LNCaP clone FGC (cell line): Measurements from ENCODE around the gene DCUN1D4.
A peak's percentile ranks its signal among the peaks of the same experiment; 100 is the strongest.

Experiments
- DNase-seq: peaks from one replicate; pipeline ENCODE4 v3.0.0-alpha.2; 2011; ENCODE audit warnings: low read depth
- H3K4me3 ChIP-seq: 2 replicates; pipeline ENCODE4 v1.5.1; 2011; ENCODE audit warnings: mild to moderate bottlenecking, low read depth, low read length, control low read depth
- TF ChIP-seq, protein P1 (sequence below): IDR thresholded peaks from 2 replicates; pipeline ENCODE4 v1.5.1; 2012; ENCODE audit warnings: mild to moderate bottlenecking; ENCODE audit not compliant: control insufficient read depth, insufficient read depth; ENCODE audit errors: extremely low read depth

Gene DCUN1D4

DNA sequence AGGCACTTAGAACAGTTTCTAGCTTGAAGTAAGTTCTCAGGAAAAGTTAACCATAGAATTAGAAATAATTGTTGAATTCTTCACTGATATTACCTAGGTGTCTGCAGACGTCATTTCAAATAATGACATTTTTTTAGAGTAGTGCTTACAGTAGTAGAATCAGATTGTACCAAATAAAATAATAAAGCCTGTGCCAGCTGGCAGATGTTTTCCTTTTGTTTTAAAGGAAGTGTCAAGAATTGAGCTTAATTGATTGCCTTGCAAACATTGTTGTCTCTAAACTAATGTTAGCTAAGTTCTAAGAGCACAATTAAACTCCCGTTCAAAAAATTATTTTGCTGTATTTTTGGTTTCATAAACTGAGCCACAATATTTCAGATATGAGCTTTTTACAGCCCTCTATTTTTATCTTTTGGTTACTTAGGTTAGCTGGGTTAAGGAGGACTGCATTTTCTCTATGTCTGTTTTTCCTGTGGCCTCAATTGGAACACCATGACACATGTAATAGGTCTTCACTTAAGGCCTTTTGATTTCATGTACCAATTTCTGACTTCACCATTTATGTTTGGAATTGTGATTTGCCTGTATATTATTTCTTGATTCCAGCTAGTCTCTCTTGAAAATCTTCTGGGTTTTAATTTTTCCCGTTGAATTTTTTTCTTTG lies 64.2 kb downstream of the DCUN1D4 start:
- peak; percentile 82 for DNase-seq
- TF ChIP-seq, protein P1, sequence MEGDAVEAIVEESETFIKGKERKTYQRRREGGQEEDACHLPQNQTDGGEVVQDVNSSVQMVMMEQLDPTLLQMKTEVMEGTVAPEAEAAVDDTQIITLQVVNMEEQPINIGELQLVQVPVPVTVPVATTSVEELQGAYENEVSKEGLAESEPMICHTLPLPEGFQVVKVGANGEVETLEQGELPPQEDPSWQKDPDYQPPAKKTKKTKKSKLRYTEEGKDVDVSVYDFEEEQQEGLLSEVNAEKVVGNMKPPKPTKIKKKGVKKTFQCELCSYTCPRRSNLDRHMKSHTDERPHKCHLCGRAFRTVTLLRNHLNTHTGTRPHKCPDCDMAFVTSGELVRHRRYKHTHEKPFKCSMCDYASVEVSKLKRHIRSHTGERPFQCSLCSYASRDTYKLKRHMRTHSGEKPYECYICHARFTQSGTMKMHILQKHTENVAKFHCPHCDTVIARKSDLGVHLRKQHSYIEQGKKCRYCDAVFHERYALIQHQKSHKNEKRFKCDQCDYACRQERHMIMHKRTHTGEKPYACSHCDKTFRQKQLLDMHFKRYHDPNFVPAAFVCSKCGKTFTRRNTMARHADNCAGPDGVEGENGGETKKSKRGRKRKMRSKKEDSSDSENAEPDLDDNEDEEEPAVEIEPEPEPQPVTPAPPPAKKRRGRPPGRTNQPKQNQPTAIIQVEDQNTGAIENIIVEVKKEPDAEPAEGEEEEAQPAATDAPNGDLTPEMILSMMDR: no peak
- H3K4me3 ChIP-seq: no peak overlapping the region

DNA sequence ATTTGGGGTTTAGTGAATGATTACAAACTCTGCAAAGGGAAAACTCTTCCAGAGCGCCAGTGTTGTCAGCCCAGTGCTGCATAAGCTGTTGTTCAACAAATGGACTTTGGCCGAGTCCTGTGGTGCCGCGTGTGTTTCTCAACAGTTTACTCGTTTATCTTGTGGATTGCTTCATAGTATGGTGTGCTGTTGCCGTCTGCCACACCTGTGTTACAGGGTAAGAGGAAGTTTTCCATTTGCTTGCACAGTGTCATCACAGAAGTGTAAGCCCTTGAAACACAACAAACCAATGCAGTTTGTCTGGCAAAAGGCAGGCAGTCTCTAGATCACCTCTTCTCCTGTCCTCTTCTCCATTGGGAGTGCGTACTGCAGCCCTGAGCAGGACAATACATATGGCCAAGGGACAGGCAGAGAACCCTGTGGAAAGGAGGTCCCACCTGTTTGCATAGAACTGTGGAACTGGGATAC lies 66.3 kb downstream of the DCUN1D4 start:
- H3K4me3 ChIP-seq: no peak overlapping the region
- no peak for DNase-seq
- TF ChIP-seq, protein P1: no peak

DNA sequence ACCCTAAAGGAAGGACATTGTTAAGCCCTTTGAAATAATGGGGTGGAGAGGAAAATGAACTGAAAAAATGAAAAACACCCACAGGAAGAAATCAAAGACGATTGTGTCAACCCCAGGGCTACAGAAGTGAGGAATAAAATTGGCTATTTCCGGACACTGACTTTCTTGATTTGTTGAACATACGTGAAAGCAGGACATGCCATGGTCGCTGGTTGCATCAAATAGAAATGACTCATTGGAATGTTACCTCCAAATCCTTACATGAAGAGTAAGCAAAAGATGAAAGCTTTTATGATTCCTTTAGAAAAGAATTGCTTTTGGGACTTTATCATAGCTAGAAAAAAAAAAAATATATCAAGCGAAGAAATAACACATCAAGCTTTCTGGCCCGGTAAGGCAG lies 75.3 kb downstream of the DCUN1D4 start:
- no peak overlapping the region for H3K4me3 ChIP-seq
- no peak for DNase-seq
- TF ChIP-seq, protein P1: no peak

DNA sequence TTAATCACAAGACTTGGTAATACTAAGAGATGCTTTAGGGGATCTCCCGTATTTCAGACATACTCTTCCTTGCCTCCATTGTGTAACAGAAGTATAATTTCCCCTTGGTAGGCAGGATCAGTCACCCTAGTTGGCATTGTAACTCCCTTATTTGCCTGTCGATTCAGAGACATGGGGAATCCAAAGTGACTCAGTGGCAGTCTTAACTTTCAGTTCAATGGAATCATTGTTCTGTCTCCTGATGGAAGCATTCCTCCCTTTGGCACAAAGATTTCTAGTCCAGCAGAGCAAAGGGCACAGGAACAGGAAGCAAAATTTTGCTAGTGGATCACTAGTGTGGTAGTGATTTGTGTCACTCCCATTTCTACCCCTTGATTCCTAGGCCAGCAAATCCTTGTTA lies 80.4 kb downstream of the DCUN1D4 start:
- TF ChIP-seq, protein P1: no peak
- no peak for DNase-seq
- H3K4me3 ChIP-seq: no peak overlapping the region

DNA sequence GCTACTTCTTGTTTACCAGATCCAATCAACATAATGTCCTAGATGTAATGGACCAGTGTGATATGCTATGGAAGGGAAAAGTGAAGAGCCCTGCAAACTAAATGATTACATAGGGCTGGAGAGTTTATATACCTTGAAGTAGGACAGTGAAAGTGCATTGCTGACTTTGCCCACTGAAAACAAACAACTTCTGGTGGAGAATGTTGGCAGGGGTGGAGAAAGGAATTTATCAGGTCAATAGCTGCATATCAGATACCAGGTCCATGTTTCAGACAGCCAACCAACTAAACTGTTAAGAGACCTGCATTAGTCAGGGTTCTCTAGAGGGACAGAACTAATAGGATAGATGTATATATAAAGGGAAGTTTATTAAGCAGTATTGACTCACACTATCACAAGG lies 82.4 kb downstream of the DCUN1D4 start:
- TF ChIP-seq, protein P1: no peak
- no peak for DNase-seq
- H3K4me3 ChIP-seq: no peak overlapping the region

DNA sequence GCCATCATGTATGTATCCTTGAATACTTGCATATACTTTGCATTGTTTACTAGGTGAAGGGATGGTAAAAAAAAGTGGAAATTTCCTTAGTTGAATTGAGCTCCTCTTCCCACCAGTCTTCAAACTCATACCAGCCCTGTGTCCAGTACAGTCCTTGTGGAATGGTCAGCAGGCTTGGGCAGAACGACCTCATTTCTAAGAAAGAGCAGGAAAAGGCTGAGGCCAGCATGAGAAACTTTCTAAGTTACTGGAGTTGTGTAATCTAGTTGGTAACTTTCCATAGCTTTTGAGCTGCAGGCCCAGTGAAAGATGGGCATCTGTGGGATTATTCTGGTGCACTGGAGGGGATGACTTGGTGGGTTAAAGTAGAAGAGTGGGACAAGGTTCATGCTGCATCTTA lies 87.6 kb downstream of the DCUN1D4 start:
- no peak for DNase-seq
- TF ChIP-seq, protein P1: no peak

DNA sequence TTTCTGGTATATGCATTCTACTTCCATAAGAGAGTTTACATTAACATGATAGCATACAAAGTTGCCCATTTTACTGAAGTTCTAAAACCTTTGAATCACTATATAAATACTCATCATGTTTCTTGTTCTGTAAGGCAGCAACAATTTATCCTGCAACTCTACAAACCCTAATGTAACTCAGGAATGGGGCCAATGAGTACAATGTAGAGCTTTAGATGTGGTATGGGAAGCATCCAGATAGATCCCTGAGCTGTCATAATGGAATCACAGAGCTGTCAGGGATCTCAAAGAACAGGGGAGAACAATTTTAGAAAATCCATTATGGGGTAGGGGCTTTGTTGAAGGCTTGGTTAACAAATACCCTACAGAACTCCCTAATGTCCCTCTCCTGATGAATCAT lies 88.5 kb downstream of the DCUN1D4 start:
- DNase-seq: no peak
- TF ChIP-seq, protein P1: no peak
- H3K4me3 ChIP-seq: no peak overlapping the region

More for the DNA sequence above, 87.6 kb downstream of the DCUN1D4 start:
- H3K4me3 ChIP-seq: no peak overlapping the region
